SK-N-SH (cell line): Measurements from ENCODE around the gene ALAS1. TPM values are rescaled to one million over a fixed set of nuclear protein-coding genes. Genes with fewer than 3 reads are reported as not detected.

Experiments used
- CTCF ChIA-PET: fragments of 300-600, 350-600 bp; formaldehyde crosslinking; extraction: SDS; loops from one replicate; lab custom pipeline; 2021; lab: Yijun Ruan, JAX
- POLR2A ChIA-PET: fragments of 350-600 bp; sonication (Branson Sonifier 250); formaldehyde crosslinking; extraction: SDS; loops from one replicate; lab custom pipeline; 2020; ENCODE audit warnings: antibody characterized with exemption, inconsistent platforms; lab: Yijun Ruan, JAX
- DNase-seq: peaks from one replicate; pipeline ENCODE4 v3.0.0; 2012
- H2AFZ ChIP-seq: fragments of 200-600 bp; sonication (generic); 2 replicates; pipeline ENCODE4 v1.8.1; 2016; ENCODE audit warnings: antibody characterized with exemption, mild to moderate bottlenecking, low read depth
- H3F3A ChIP-seq: fragments of 200-600 bp; sonication (generic); replicated peaks from 2 replicates; pipeline ENCODE3; 2016; ENCODE audit warnings: antibody characterized with exemption, mild to moderate bottlenecking; ENCODE audit not compliant: insufficient read depth
- H3K27ac ChIP-seq, 2 experiments: fragments of 200-500 bp in 1 of 2; fragments of 200-600 bp in 1 of 2; sonication (Bioruptor generic) in 1 of 2; sonication (generic), shearing (Covaris generic) in 1 of 2; 2 replicates each; pipeline versions ENCODE4 v1.5.1 to v1.6.1; 2014 to 2016; ENCODE audit warnings: low read depth in 2 of 2, inconsistent platforms in 1 of 2, low read length in 1 of 2, mild to moderate bottlenecking in 1 of 2, mixed read lengths in 1 of 2
- H3K27me3 ChIP-seq: fragments of 200-600 bp; sonication (generic), shearing (Covaris generic); 2 replicates; pipeline ENCODE4 v1.6.1; 2016; ENCODE audit warnings: mixed run types; ENCODE audit not compliant: insufficient read depth
- H3K36me3 ChIP-seq, 2 experiments: fragments of 200-500 bp in 1 of 2; fragments of 200-600 bp in 1 of 2; sonication (Bioruptor generic) in 1 of 2; sonication (generic) in 1 of 2; replicated peaks in 1 of 2; 2 replicates each; pipeline versions ENCODE3 to v1.5.1; 2014 to 2016; ENCODE audit warnings: low read length in 1 of 2, mild to moderate bottlenecking in 1 of 2; ENCODE audit not compliant: insufficient read depth in 2 of 2, control insufficient read depth in 1 of 2
- H3K4me1 ChIP-seq, 2 experiments: fragments of 200-500 bp in 1 of 2; fragments of 200-600 bp in 1 of 2; sonication (Bioruptor generic) in 1 of 2; sonication (generic), shearing (Covaris generic) in 1 of 2; 2 replicates each; pipeline versions ENCODE4 v1.5.1 to v1.6.1; 2014 to 2016; ENCODE audit warnings: low read depth in 1 of 2, low read length in 1 of 2, mixed run types in 1 of 2; ENCODE audit not compliant: insufficient read depth in 2 of 2, control insufficient read depth in 1 of 2
- H3K4me2 ChIP-seq: fragments of 200-600 bp; sonication (generic), shearing (Covaris generic); 2 replicates; pipeline ENCODE4 v1.6.1; 2017; ENCODE audit warnings: mixed run types
- H3K4me3 ChIP-seq, 2 experiments: fragments of 200-500 bp in 1 of 2; fragments of 200-600 bp in 1 of 2; sonication (Bioruptor generic) in 1 of 2; sonication (generic), shearing (Covaris generic) in 1 of 2; 2 replicates each; pipeline versions ENCODE4 v1.5.1 to v1.8.1; 2014 to 2016; ENCODE audit warnings: low read depth in 2 of 2, inconsistent platforms in 1 of 2, low read length in 1 of 2, mild to moderate bottlenecking in 1 of 2, mixed read lengths in 1 of 2, moderate library complexity in 1 of 2
- H3K79me2 ChIP-seq: fragments of 200-600 bp; sonication (generic); 2 replicates; pipeline ENCODE4 v1.8.1; 2017; ENCODE audit warnings: mild to moderate bottlenecking; ENCODE audit not compliant: insufficient read depth
- H3K9ac ChIP-seq: fragments of 200-600 bp; sonication (generic); 2 replicates; pipeline ENCODE4 v1.6.1; 2017; ENCODE audit warnings: mixed run types
- H3K9me2 ChIP-seq: fragments of 200-600 bp; sonication (generic); 2 replicates; pipeline ENCODE4 v1.6.1; 2017; ENCODE audit warnings: mixed run types
- H3K9me3 ChIP-seq: fragments of 200-600 bp; sonication (generic); 2 replicates; pipeline ENCODE4 v1.6.1; 2017; ENCODE audit warnings: mixed run types, mild to moderate bottlenecking, moderate library complexity
- H4K20me1 ChIP-seq: fragments of 200-600 bp; sonication (generic); 2 replicates; pipeline ENCODE4 v1.6.1; 2017; ENCODE audit warnings: mild to moderate bottlenecking, mixed run types; ENCODE audit not compliant: insufficient read depth
- CHD2 ChIP-seq: fragments of 150-350 bp; IDR thresholded peaks from 2 replicates; pipeline ENCODE4 v1.6.1; 2018; ENCODE audit warnings: low read length; ENCODE audit not compliant: partially characterized antibody
- ELF1 ChIP-seq: IDR thresholded peaks from 2 replicates; pipeline ENCODE4 v1.4.0; 2012
- EZH2phosphoT487 ChIP-seq: fragments of 200-600 bp; sonication (generic); IDR thresholded peaks from 2 replicates; pipeline ENCODE4 v1.6.1; 2017; ENCODE audit warnings: low read depth, mixed run types, mild to moderate bottlenecking, antibody characterized with exemption, moderate library complexity, borderline replicate concordance
- FOXJ3 ChIP-seq: sonication (generic); formaldehyde crosslinking; IDR thresholded peaks from 2 replicates; pipeline ENCODE4 v1.5.1; 2020; ENCODE audit warnings: mild to moderate bottlenecking, missing genetic modification reagents
- FOXM1 ChIP-seq: IDR thresholded peaks from 2 replicates; pipeline ENCODE4 v1.4.0; 2012; ENCODE audit warnings: low read depth, mild to moderate bottlenecking
- GABPA ChIP-seq: IDR thresholded peaks from 2 replicates; pipeline ENCODE4 v1.4.0; 2012; ENCODE audit warnings: low read depth, mild to moderate bottlenecking
- JUND ChIP-seq: IDR thresholded peaks from 2 replicates; pipeline ENCODE4 v1.4.0; 2012
- MEF2A ChIP-seq: IDR thresholded peaks from 2 replicates; pipeline ENCODE4 v1.4.0; 2012; ENCODE audit warnings: low read depth, borderline replicate concordance
- MXI1 ChIP-seq: IDR thresholded peaks from 2 replicates; pipeline ENCODE4 v1.6.1; 2012; ENCODE audit warnings: mild to moderate bottlenecking, low read depth, low read length, improper control_type of control experiment
- NFIC ChIP-seq: IDR thresholded peaks from 2 replicates; pipeline ENCODE4 v1.4.0; 2012; ENCODE audit warnings: borderline replicate concordance
- NRF1 ChIP-seq: IDR thresholded peaks from 2 replicates; pipeline ENCODE4 v1.6.1; 2012; ENCODE audit warnings: low read depth, mild to moderate bottlenecking, low read length
- RXRA ChIP-seq: IDR thresholded peaks from 2 replicates; pipeline ENCODE4 v1.4.0; 2012; ENCODE audit warnings: low read depth, mild to moderate bottlenecking, borderline replicate concordance
- SMC3 ChIP-seq: IDR thresholded peaks from 2 replicates; pipeline ENCODE4 v1.6.1; 2012; ENCODE audit warnings: low read depth, low read length, improper control_type of control experiment
- YY1 ChIP-seq: IDR thresholded peaks from 2 replicates; pipeline ENCODE4 v1.4.0; 2012; ENCODE audit warnings: low read depth, mild to moderate bottlenecking
- WGBS: methylation state at CpG from one replicate; pipeline ENCODE4 v1.1.6; 2017; ENCODE audit warnings: low lambda C conversion rate; 5-methylcytosine and 5-hydroxymethylcytosine counted together
- polyA plus RNA-seq, 3 experiments: library from polyadenylated mRNA; depleted of rRNA; stranded (reverse); fragments of >200 nt; gene quantifications; 2 replicates each; pipeline ENCODE4 v1.2.3, GENCODE V29; 2012
- TF ChIP-seq, protein P1 (sequence below): fragments of 150-350 bp; IDR thresholded peaks from 2 replicates; pipeline ENCODE4 v1.6.1; 2016; ENCODE audit warnings: mild to moderate bottlenecking, low read depth, low read length
- TF ChIP-seq, protein P2 (sequence below): fragments of 150-350 bp; IDR thresholded peaks from 2 replicates; pipeline ENCODE4 v1.6.1; 2017; ENCODE audit warnings: antibody characterized with exemption, low read length, low read depth, borderline replicate concordance
- TF ChIP-seq, protein P3 (sequence below): IDR thresholded peaks from 2 replicates; pipeline ENCODE4 v1.6.1; 2012; ENCODE audit warnings: mild to moderate bottlenecking, low read depth, low read length, moderate library complexity
- TF ChIP-seq, protein P4 (sequence below): IDR thresholded peaks from 2 replicates; pipeline ENCODE4; 2012
- TF ChIP-seq, protein P5 (sequence below): fragments of 200-600 bp; sonication (generic); IDR thresholded peaks from 2 replicates; pipeline ENCODE4 v1.6.1; 2017; ENCODE audit warnings: antibody characterized with exemption, mild to moderate bottlenecking, moderate library complexity

The ALAS1 gene
- polyA plus RNA-seq, 1 of the 3 experiments (the other 2 are of a cell fraction): 47.9 TPM

DNA sequence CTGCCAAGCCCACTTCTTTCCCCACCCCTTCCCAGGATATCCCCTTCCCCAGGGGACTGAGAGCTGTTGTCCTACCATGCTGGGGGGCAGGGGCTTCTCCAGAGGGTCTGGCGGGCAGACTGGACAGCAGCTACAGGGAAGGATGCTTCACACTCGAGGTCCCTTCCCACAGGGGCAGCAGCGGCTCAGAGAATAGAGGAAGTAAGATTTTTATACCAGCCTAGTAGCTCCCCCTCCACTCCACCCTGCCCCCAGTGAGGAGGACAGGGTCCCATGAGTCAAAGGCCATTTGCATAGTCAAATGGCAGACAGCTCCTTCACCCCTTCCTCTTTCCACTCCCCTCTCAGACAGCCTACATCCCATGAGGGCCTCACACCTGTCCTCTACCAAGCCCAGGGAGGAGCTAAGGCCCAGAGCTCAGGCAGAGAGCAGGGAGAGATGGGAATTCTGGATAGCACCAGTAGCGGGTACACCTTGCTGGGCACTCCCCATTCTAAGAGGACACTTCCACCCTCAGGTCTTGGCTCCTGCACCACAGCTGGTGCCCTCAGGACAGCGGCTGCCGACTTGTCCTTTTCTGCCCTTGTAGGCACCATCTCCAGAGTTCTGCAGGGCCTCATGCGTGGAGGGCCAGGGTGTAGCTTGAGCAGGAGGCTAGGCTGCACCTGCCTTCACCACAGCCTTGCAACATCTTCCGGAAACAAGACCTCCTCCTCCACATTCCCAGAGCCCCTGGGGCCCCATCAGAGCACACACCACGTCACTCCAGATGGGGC lies 27.7 kb downstream of the ALAS1 start, which contains the start of gene TLR9:
Gene TLR9 (minus strand): TSS at position 194 of the 777 bp plus-strand sequence. CDS start 116 bp downstream, at position 78.
- no peaks in the 10 kb centered on the region for H3F3A ChIP-seq
- no peaks in the 10 kb centered on the region for H3K9me2 ChIP-seq
- 87% methylated on average over 5 of the region's 9 CpGs for WGBS
- H3K9me3 ChIP-seq: no peaks in the 10 kb centered on the region
- TF ChIP-seq GABPA (no peak), ELF1 (no peak), CHD2 (no peak), YY1 (no peak), NFIC (no peak), SMC3 (no peak), MEF2A (no peak), FOXM1 (no peak), RXRA (no peak), MXI1 (no peak), EZH2phosphoT487 (no peak), NRF1 (no peak), JUND (no peak), FOXJ3 (CRISPR knock-in tag) (no peak)
- TF ChIP-seq, protein P1, sequence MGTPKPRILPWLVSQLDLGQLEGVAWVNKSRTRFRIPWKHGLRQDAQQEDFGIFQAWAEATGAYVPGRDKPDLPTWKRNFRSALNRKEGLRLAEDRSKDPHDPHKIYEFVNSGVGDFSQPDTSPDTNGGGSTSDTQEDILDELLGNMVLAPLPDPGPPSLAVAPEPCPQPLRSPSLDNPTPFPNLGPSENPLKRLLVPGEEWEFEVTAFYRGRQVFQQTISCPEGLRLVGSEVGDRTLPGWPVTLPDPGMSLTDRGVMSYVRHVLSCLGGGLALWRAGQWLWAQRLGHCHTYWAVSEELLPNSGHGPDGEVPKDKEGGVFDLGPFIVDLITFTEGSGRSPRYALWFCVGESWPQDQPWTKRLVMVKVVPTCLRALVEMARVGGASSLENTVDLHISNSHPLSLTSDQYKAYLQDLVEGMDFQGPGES: no peak
- TF ChIP-seq, protein P2, sequence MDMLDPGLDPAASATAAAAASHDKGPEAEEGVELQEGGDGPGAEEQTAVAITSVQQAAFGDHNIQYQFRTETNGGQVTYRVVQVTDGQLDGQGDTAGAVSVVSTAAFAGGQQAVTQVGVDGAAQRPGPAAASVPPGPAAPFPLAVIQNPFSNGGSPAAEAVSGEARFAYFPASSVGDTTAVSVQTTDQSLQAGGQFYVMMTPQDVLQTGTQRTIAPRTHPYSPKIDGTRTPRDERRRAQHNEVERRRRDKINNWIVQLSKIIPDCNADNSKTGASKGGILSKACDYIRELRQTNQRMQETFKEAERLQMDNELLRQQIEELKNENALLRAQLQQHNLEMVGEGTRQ: no peak
- TF ChIP-seq, protein P3, sequence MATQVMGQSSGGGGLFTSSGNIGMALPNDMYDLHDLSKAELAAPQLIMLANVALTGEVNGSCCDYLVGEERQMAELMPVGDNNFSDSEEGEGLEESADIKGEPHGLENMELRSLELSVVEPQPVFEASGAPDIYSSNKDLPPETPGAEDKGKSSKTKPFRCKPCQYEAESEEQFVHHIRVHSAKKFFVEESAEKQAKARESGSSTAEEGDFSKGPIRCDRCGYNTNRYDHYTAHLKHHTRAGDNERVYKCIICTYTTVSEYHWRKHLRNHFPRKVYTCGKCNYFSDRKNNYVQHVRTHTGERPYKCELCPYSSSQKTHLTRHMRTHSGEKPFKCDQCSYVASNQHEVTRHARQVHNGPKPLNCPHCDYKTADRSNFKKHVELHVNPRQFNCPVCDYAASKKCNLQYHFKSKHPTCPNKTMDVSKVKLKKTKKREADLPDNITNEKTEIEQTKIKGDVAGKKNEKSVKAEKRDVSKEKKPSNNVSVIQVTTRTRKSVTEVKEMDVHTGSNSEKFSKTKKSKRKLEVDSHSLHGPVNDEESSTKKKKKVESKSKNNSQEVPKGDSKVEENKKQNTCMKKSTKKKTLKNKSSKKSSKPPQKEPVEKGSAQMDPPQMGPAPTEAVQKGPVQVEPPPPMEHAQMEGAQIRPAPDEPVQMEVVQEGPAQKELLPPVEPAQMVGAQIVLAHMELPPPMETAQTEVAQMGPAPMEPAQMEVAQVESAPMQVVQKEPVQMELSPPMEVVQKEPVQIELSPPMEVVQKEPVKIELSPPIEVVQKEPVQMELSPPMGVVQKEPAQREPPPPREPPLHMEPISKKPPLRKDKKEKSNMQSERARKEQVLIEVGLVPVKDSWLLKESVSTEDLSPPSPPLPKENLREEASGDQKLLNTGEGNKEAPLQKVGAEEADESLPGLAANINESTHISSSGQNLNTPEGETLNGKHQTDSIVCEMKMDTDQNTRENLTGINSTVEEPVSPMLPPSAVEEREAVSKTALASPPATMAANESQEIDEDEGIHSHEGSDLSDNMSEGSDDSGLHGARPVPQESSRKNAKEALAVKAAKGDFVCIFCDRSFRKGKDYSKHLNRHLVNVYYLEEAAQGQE: no peak
- TF ChIP-seq, protein P4, sequence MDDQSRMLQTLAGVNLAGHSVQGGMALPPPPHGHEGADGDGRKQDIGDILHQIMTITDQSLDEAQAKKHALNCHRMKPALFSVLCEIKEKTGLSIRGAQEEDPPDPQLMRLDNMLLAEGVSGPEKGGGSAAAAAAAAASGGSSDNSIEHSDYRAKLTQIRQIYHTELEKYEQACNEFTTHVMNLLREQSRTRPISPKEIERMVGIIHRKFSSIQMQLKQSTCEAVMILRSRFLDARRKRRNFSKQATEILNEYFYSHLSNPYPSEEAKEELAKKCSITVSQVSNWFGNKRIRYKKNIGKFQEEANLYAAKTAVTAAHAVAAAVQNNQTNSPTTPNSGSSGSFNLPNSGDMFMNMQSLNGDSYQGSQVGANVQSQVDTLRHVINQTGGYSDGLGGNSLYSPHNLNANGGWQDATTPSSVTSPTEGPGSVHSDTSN: no peak
- TF ChIP-seq, protein P5, sequence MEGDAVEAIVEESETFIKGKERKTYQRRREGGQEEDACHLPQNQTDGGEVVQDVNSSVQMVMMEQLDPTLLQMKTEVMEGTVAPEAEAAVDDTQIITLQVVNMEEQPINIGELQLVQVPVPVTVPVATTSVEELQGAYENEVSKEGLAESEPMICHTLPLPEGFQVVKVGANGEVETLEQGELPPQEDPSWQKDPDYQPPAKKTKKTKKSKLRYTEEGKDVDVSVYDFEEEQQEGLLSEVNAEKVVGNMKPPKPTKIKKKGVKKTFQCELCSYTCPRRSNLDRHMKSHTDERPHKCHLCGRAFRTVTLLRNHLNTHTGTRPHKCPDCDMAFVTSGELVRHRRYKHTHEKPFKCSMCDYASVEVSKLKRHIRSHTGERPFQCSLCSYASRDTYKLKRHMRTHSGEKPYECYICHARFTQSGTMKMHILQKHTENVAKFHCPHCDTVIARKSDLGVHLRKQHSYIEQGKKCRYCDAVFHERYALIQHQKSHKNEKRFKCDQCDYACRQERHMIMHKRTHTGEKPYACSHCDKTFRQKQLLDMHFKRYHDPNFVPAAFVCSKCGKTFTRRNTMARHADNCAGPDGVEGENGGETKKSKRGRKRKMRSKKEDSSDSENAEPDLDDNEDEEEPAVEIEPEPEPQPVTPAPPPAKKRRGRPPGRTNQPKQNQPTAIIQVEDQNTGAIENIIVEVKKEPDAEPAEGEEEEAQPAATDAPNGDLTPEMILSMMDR: no peak
- H3K4me2 ChIP-seq: no peak within 1 kb of the TSS
- no peak within 1 kb of the TSS for H3K27ac ChIP-seq
- H3K27me3 ChIP-seq: no peaks in the 10 kb centered on the region
- CTCF ChIA-PET: interaction anchor here (1.2 to 16.1 kb wide), 5 partner anchors 8 to 223 kb away, joined by 3 to 257 read pairs (median 57); partner anchors contain the start of gene TWF2
- H3K4me1 ChIP-seq: peaks cover 0 to under 1% of the 10 kb centered on the region in 2 experiments; a peak in 1 of 4 replicates
- no peak within 1 kb of the TSS for H2AFZ ChIP-seq
- H3K36me3 ChIP-seq: peaks cover 4 to 24% of the 10 kb centered on the region in 2 experiments
- no peak within 1 kb of the TSS for H3K9ac ChIP-seq
- H3K79me2 ChIP-seq: no peaks in the 10 kb centered on the region
- POLR2A ChIA-PET: interaction anchor here (0.6 kb wide), 1 partner anchor 62 kb away, joined by 4 read pairs; the partner anchor contains the start of gene GLYCTK
- H3K4me3 ChIP-seq: no peak within 1 kb of the TSS
- no peak for DNase-seq
- no peaks in the 10 kb centered on the region for H4K20me1 ChIP-seq
